PC-3 (cell line): ENCODE measurements around the gene GNPDA1. TPM values are rescaled to one million over a fixed set of nuclear protein-coding genes. Genes with fewer than 3 reads are reported as not detected.
A peak's percentile ranks its signal among the peaks of the same experiment; 100 is the strongest.

Experiments used
- ATAC-seq: fragments of 200-7000 bp; cut with Tn5 transposase; 2 replicates; pipeline ENCODE4 v1.9.1; 2020; ENCODE audit warnings: mild to moderate bottlenecking, moderate library complexity
- BruUV-seq: library from RNA; stranded (reverse); fragments of 400-500 nt; replicated peaks from 2 replicates; lab custom pipeline; 2021; lab: Mats Ljungman, UMichigan
- CTCF ChIA-PET: fragments of 300-600 bp; sonication (Branson Sonifier 250); formaldehyde crosslinking; loops from one replicate; lab custom pipeline; 2022; ENCODE audit warnings: antibody characterized with exemption; lab: Charles Lee
- POLR2A ChIA-PET: fragments of 300-600 bp; sonication (Branson Sonifier 250); formaldehyde crosslinking; loops from one replicate; lab custom pipeline; 2022; ENCODE audit warnings: antibody characterized with exemption; ENCODE audit not compliant: unreplicated experiment; lab: Charles Lee
- DNase-seq: peaks from one replicate; pipeline ENCODE4 v3.0.0-alpha.2; 2015
- H2AFZ ChIP-seq: fragments of 300-600 bp; sonication (generic); 2 replicates; pipeline ENCODE4 v1.6.0; 2016; ENCODE audit warnings: antibody characterized with exemption, low read length
- H3F3A ChIP-seq: fragments of 300-600 bp; sonication (generic); one replicate; pipeline ENCODE4 v1.6.0; 2017; ENCODE audit warnings: antibody characterized with exemption, low read length, control low read depth, mild to moderate bottlenecking; ENCODE audit not compliant: unreplicated experiment
- H3K27ac ChIP-seq: fragments of 300-600 bp; sonication (generic); 2 replicates; pipeline ENCODE4 v1.5.1; 2016; ENCODE audit warnings: mild to moderate bottlenecking, low read length
- H3K27me3 ChIP-seq: fragments of 300-600 bp; sonication (generic); 2 replicates; pipeline ENCODE4 v1.6.1; 2016; ENCODE audit warnings: low read length, mixed read lengths
- H3K36me3 ChIP-seq: fragments of 300-600 bp; sonication (generic); 2 replicates; pipeline ENCODE4 v1.6.1; 2016; ENCODE audit warnings: low read depth, mixed run types, low read length, mixed read lengths
- H3K4me1 ChIP-seq: fragments of 300-600 bp; sonication (generic); 2 replicates; pipeline ENCODE4 v1.5.1; 2016; ENCODE audit warnings: low read length; ENCODE audit not compliant: insufficient read depth
- H3K4me2 ChIP-seq: fragments of 300-600 bp; sonication (generic); 2 replicates; pipeline ENCODE4 v1.6.0; 2016; ENCODE audit warnings: low read length
- H3K4me3 ChIP-seq: fragments of 300-600 bp; sonication (generic); 2 replicates; pipeline ENCODE4 v1.5.1; 2016; ENCODE audit warnings: mild to moderate bottlenecking, low read length, mixed read lengths
- H3K79me2 ChIP-seq: fragments of 300-600 bp; sonication (generic); 2 replicates; pipeline ENCODE4 v1.6.1; 2017; ENCODE audit warnings: low read length, mixed read lengths
- H3K9ac ChIP-seq: fragments of 300-600 bp; sonication (generic); 2 replicates; pipeline ENCODE4 v1.6.0; 2016; ENCODE audit warnings: mild to moderate bottlenecking, low read length
- H3K9me2 ChIP-seq: fragments of 300-600 bp; sonication (generic); replicated peaks from 2 replicates; pipeline ENCODE4 v1.6.1; 2016; ENCODE audit warnings: mixed run types, low read length, mixed read lengths
- H3K9me3 ChIP-seq: fragments of 300-600 bp; sonication (generic); 2 replicates; pipeline ENCODE4 v1.6.1; 2016; ENCODE audit warnings: low read length, mixed read lengths
- H4K20me1 ChIP-seq: fragments of 300-600 bp; sonication (generic); 2 replicates; pipeline ENCODE4 v1.6.1; 2016; ENCODE audit warnings: low read length, mixed read lengths
- CTCF ChIP-seq: fragments of 300-600 bp; sonication (generic); conservative IDR thresholded peaks from 2 replicates; pipeline ENCODE4 v1.5.1; 2017; ENCODE audit warnings: antibody characterized with exemption, low read depth, mild to moderate bottlenecking, low read length
- EZH2 ChIP-seq: fragments of 300-600 bp; sonication (generic); IDR thresholded peaks from one replicate; pipeline ENCODE4 v1.6.1; 2017; ENCODE audit warnings: antibody characterized with exemption, mild to moderate bottlenecking, low read length; ENCODE audit not compliant: unreplicated experiment
- EZH2phosphoT487 ChIP-seq: fragments of 300-600 bp; sonication (generic); IDR thresholded peaks from 2 replicates; pipeline ENCODE4 v1.6.1; 2018; ENCODE audit warnings: mild to moderate bottlenecking, antibody characterized with exemption, low read length, borderline replicate concordance
- intact Hi-C: fragments of 100-400 bp; cut with micrococcal nuclease; formaldehyde crosslinking; loops from 2 replicates; pipeline ENCODE4 v1.9.0; 2023
- total RNA-seq: library from RNA; depleted of rRNA; stranded (reverse); fragments of >200 nt; gene quantifications from 2 replicates; pipeline ENCODE4 v1.2.3, GENCODE V29; 2014

The GNPDA1 gene
- total RNA-seq, 1 experiment from 2014 or later, result 34.7 TPM

- ChIA-PET CTCF (interaction anchor here (0.7 to 1.5 kb wide), 6 partner anchors 17 to 626 kb away, joined by 3 to 11 read pairs (median 4); partner anchors contain the start of gene DELE1), POLR2A (no interaction called here)
- BruUV-seq, result no TSS peak
- Histone ChIP-seq H3K9me3 (no peaks in the 10 kb centered on the region), H3K27me3 (no peaks in the 10 kb centered on the region), H3K4me2 (no peak overlapping the region), H3K9ac (no peak overlapping the region), H3K9me2 (no peaks in the 10 kb centered on the region), H3K4me1 (0 out of 2 replicates have a peak, but pooled peaks cover 6% of the 10 kb centered on the region), H3K79me2 (no peaks in the 10 kb centered on the region), H3K4me3 (no peak overlapping the region), H3F3A (no peaks in the 10 kb centered on the region), H3K27ac (no peak overlapping the region), H4K20me1 (no peaks in the 10 kb centered on the region), H2AFZ (peak overlapping the region; percentile 64), H3K36me3 (no peaks in the 10 kb centered on the region)
- DNase-seq (no peak), ATAC-seq (no peak)
- intact Hi-C loops, result no loop called here
- TF ChIP-seq CTCF, result no peak
- no peak for TF ChIP-seq EZH2phosphoT487
- TF ChIP-seq EZH2, result no peak
Observed at GRCh38 chr5:141961466-141961865, 51.4 kb downstream of the GNPDA1 start.

GRCh38 chr5:141960449-141961323 is 52.1 kb downstream of the GNPDA1 start:
- 0 out of 2 replicates have a peak, but pooled peaks cover 6% of the 10 kb centered on the region for H3K4me1 ChIP-seq
- ATAC-seq (peak; percentile 95), DNase-seq (peak; percentile 78)
- H3K27ac ChIP-seq, result no peak overlapping the region
- no peaks in the 10 kb centered on the region for H3K36me3 ChIP-seq
- H3K9me2 ChIP-seq, result no peaks in the 10 kb centered on the region
- H3K79me2 ChIP-seq, result no peaks in the 10 kb centered on the region
- no peak overlapping the region for H3K9ac ChIP-seq
- H3K27me3 ChIP-seq, result no peaks in the 10 kb centered on the region
- BruUV-seq, result no TSS peak
- no peaks in the 10 kb centered on the region for H4K20me1 ChIP-seq
- H3K4me2 ChIP-seq, result peak overlapping the region; percentile 54; the same call in 1 of the 2 replicates
- TF ChIP-seq CTCF (peak; percentile 77), EZH2 (no peak)
- H2AFZ ChIP-seq, result peak overlapping the region; percentile 64
- POLR2A ChIA-PET, result no interaction called here
- H3K4me3 ChIP-seq, result no peak overlapping the region
- H3F3A ChIP-seq, result no peaks in the 10 kb centered on the region
- intact Hi-C loops, result loop anchor here (1.0 kb wide), 2 partner anchors 71 to 268 kb away; no protein-coding TSS in a partner anchor
- no peaks in the 10 kb centered on the region for H3K9me3 ChIP-seq
- CTCF ChIA-PET, result interaction anchor here (0.5 to 1.5 kb wide), 8 partner anchors 16 to 627 kb away, joined by 3 to 11 read pairs (median 4); partner anchors contain the start of gene DELE1

- H2AFZ ChIP-seq, result no peak overlapping the region
- H3K27me3 ChIP-seq, result no peaks in the 10 kb centered on the region
- H3K27ac ChIP-seq, result no peak overlapping the region
- no peaks in the 10 kb centered on the region for H3K9me3 ChIP-seq
- H3K4me1 ChIP-seq, result 0 out of 2 replicates have a peak, but pooled peaks cover 6% of the 10 kb centered on the region
- H3K4me2 ChIP-seq, result no peak overlapping the region
- POLR2A ChIA-PET, result no interaction called here
- ATAC-seq, result peak; percentile 52; the same call in 1 of the 2 replicates
- DNase-seq, result no peak
- BruUV-seq, result no TSS peak
- no peak overlapping the region for H3K9ac ChIP-seq
- intact Hi-C loops, result loop anchor here (1.0 kb wide), 2 partner anchors 71 to 268 kb away; no protein-coding TSS in a partner anchor
- no peaks in the 10 kb centered on the region for H3K36me3 ChIP-seq
- CTCF ChIA-PET, result interaction anchor here (0.6 to 1.5 kb wide), 3 partner anchors 69 to 268 kb away, joined by 3 to 11 read pairs (median 7); no protein-coding TSS in a partner anchor
- no peaks in the 10 kb centered on the region for H3F3A ChIP-seq
- no peaks in the 10 kb centered on the region for H3K79me2 ChIP-seq
- no peak overlapping the region for H3K4me3 ChIP-seq
- TF ChIP-seq CTCF (peak; percentile 49; the same call in 1 of the 2 replicates), EZH2 (no peak)
- H4K20me1 ChIP-seq, result no peaks in the 10 kb centered on the region
- H3K9me2 ChIP-seq, result no peaks in the 10 kb centered on the region
Observed at GRCh38 chr5:141960018-141960417, 52.8 kb downstream of the GNPDA1 start.
